ENCODE measurements around the gene PDGFD. TPM values are rescaled to one million over a fixed set of nuclear protein-coding genes. Genes with fewer than 3 reads are reported as not detected.

The PDGFD gene
- total RNA-seq, 1 experiment from 2014 or later: 2.6 TPM

- TF ChIP-seq IRF2 (CRISPR knock-in tag; IDR thresholded peaks at IDR 0.05; ENCODE audit: borderline replicate concordance, low read depth): no peak
- TF ChIP-seq USF2 (CRISPR knock-in tag; IDR thresholded peaks at IDR 0.05): no peak
- TF ChIP-seq, protein P1, sequence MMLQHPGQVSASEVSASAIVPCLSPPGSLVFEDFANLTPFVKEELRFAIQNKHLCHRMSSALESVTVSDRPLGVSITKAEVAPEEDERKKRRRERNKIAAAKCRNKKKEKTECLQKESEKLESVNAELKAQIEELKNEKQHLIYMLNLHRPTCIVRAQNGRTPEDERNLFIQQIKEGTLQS (CRISPR knock-in tag; conservative IDR thresholded peaks at IDR 0.05): no peak
- no peak for TF ChIP-seq MXD4 (CRISPR knock-in tag; IDR thresholded peaks at IDR 0.05; ENCODE audit: borderline replicate concordance)
- no peak for TF ChIP-seq CREB1 (CRISPR knock-in tag; IDR thresholded peaks at IDR 0.05)
- TF ChIP-seq PREB (CRISPR knock-in tag; IDR thresholded peaks at IDR 0.05; ENCODE audit: borderline replicate concordance): no peak
- no peak for TF ChIP-seq FOXP4 (CRISPR knock-in tag; IDR thresholded peaks at IDR 0.05)
- TF ChIP-seq ELF4 (CRISPR knock-in tag; IDR thresholded peaks at IDR 0.05; ENCODE audit: low read depth): no peak
- TF ChIP-seq, protein P2, sequence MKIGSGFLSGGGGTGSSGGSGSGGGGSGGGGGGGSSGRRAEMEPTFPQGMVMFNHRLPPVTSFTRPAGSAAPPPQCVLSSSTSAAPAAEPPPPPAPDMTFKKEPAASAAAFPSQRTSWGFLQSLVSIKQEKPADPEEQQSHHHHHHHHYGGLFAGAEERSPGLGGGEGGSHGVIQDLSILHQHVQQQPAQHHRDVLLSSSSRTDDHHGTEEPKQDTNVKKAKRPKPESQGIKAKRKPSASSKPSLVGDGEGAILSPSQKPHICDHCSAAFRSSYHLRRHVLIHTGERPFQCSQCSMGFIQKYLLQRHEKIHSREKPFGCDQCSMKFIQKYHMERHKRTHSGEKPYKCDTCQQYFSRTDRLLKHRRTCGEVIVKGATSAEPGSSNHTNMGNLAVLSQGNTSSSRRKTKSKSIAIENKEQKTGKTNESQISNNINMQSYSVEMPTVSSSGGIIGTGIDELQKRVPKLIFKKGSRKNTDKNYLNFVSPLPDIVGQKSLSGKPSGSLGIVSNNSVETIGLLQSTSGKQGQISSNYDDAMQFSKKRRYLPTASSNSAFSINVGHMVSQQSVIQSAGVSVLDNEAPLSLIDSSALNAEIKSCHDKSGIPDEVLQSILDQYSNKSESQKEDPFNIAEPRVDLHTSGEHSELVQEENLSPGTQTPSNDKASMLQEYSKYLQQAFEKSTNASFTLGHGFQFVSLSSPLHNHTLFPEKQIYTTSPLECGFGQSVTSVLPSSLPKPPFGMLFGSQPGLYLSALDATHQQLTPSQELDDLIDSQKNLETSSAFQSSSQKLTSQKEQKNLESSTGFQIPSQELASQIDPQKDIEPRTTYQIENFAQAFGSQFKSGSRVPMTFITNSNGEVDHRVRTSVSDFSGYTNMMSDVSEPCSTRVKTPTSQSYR (CRISPR knock-in tag; IDR thresholded peaks at IDR 0.05): no peak
- TF ChIP-seq SP1 (CRISPR knock-in tag; conservative IDR thresholded peaks at IDR 0.05): no peak
- TF ChIP-seq GRHL2 (CRISPR knock-in tag; IDR thresholded peaks at IDR 0.05; ENCODE audit: insufficient replicate concordance, severe bottlenecking): no peak
- TF ChIP-seq NR3C1 (CRISPR knock-in tag; conservative IDR thresholded peaks at IDR 0.05; ENCODE audit: low read depth): no peak
- TF ChIP-seq TEAD1 (CRISPR knock-in tag; IDR thresholded peaks at IDR 0.05): no peak
- Mint-ChIP-seq H3K27me3 (ENCODE audit: low read depth) (no peaks in the 10 kb centered on the region), H3K4me1 (peaks cover 1% of the 10 kb centered on the region), H3K4me3 (no peak overlapping the region), H3K27ac (no peak overlapping the region), H3K9me3 (no peaks in the 10 kb centered on the region), H3K36me3 (no peaks in the 10 kb centered on the region)
- POLR2A ChIA-PET: no interaction called here
- CTCF ChIA-PET: no interaction called here
- DNase-seq (ENCODE audit: low spot score) (no peak), ATAC-seq (no peak)
Observed at GRCh38 chr11:103928802-103929161, 235.2 kb downstream of the PDGFD start.

DNA sequence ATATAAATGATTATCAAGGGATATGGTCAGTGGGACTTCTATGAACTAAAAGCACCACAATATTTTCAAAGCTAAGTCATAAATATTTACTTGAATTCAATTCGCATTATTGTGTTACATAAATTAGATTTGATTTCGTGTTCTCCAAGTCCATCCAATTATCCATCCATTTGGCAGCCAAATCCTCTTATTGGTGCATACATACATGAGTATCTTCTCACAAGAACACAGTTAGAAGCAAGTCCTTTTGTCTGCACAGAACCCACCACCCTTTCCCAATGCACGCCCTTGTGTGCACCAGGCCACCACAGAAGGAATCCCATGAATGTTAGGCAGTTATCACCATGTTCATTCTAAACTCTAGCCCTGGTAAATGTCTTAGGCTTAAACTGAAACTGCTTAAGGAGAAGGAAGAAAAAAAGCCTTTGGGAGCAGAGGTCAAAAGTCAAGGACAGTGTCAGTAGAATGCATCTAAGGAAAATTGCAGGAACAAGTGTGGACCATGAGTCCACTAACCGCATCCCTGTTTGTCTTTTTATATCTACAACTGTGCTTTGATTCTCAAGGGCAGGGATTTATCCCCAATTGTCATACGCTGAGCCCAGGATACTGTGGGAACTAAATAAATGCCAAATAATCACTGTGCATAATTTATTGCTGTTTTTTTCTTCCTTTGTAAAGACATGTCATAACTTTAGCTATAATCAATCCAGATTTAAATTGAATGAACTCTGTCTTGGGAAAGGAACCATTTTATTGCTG lies 235.7 kb downstream of the PDGFD start:
- CTCF ChIA-PET: no interaction called here
- POLR2A ChIA-PET: no interaction called here
- Mint-ChIP-seq H3K4me1 (peaks cover 6% of the 10 kb centered on the region), H3K27me3 (ENCODE audit: low read depth) (no peaks in the 10 kb centered on the region), H3K9me3 (no peaks in the 10 kb centered on the region), H3K4me3 (no peak overlapping the region), H3K36me3 (no peaks in the 10 kb centered on the region), H3K27ac (no peak overlapping the region)
- DNase-seq (ENCODE audit: low spot score) (no peak), ATAC-seq (no peak)
- TF ChIP-seq ARID4B (CRISPR knock-in tag; IDR thresholded peaks at IDR 0.05; ENCODE audit: borderline replicate concordance): no peak
- TF ChIP-seq, protein P3, sequence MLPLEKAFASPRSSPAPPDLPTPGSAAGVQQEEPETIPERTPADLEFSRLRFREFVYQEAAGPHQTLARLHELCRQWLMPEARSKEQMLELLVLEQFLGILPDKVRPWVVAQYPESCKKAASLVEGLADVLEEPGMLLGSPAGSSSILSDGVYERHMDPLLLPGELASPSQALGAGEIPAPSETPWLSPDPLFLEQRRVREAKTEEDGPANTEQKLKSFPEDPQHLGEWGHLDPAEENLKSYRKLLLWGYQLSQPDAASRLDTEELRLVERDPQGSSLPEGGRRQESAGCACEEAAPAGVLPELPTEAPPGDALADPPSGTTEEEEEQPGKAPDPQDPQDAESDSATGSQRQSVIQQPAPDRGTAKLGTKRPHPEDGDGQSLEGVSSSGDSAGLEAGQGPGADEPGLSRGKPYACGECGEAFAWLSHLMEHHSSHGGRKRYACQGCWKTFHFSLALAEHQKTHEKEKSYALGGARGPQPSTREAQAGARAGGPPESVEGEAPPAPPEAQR (CRISPR knock-in tag; IDR thresholded peaks at IDR 0.05): no peak
- TF ChIP-seq ZNF317 (CRISPR knock-in tag; IDR thresholded peaks at IDR 0.05; ENCODE audit: borderline replicate concordance, low read depth): no peak
- TF ChIP-seq USF2 (CRISPR knock-in tag; IDR thresholded peaks at IDR 0.05): no peak
- TF ChIP-seq, protein P1 (CRISPR knock-in tag; conservative IDR thresholded peaks at IDR 0.05): no peak
- no peak for TF ChIP-seq OVOL2 (CRISPR knock-in tag; IDR thresholded peaks at IDR 0.05; ENCODE audit: borderline replicate concordance)
- TF ChIP-seq HMGA2 (CRISPR knock-in tag; IDR thresholded peaks at IDR 0.05): no peak

All from WTC11 (cell line).